K562 (cell line): ENCODE data around the gene GALNT7. TPM values are rescaled to one million over a fixed set of nuclear protein-coding genes. Genes with fewer than 3 reads are reported as not detected.

Experiments used
- BMI1 ChIP-seq: fragments of 150-350 bp; IDR thresholded peaks from 2 replicates; pipeline ENCODE4 v1.6.1; 2014; ENCODE audit warnings: low read length
- CBFA2T3 ChIP-seq: fragments of 450-650 bp; IDR thresholded peaks from 2 replicates; pipeline ENCODE4 v1.6.1; 2017
- EGR1 ChIP-seq: fragments of 450-650 bp; conservative IDR thresholded peaks from 2 replicates; pipeline ENCODE4 v1.6.1; 2017; ENCODE audit warnings: mild to moderate bottlenecking
- PHTF2 ChIP-seq: fragments of 250-450 bp; sonication (Bioruptor Pico); IDR thresholded peaks from 2 replicates; pipeline ENCODE4 v1.5.0; 2021; ENCODE audit warnings: mild to moderate bottlenecking
- PTBP1 ChIP-seq: fragments of 200-400 bp; formaldehyde crosslinking; IDR thresholded peaks from 2 replicates; pipeline ENCODE4 v1.6.1; 2017; ENCODE audit warnings: low read depth, low read length
- TEAD4 ChIP-seq, 2 experiments: sonication (generic) in 1 of 2; formaldehyde crosslinking in 1 of 2; IDR thresholded peaks; 2 replicates each; pipeline versions ENCODE4 v1.6.1 to v1.8.0; 2012 to 2022; ENCODE audit warnings: borderline replicate concordance in 1 of 2, inconsistent platforms in 1 of 2, low read length in 1 of 2, mild to moderate bottlenecking in 1 of 2, missing genetic modification reagents in 1 of 2
- ZBTB8A ChIP-seq: fragments of 450-650 bp; IDR thresholded peaks from 2 replicates; pipeline ENCODE4 v1.6.1; 2018; ENCODE audit warnings: mild to moderate bottlenecking, moderate library complexity; ENCODE audit not compliant: partially characterized antibody
- ZNF311 ChIP-seq: fragments of 250-450 bp; sonication (Bioruptor Pico); IDR thresholded peaks from 2 replicates; pipeline ENCODE4 v1.4.0; 2020; ENCODE audit warnings: mild to moderate bottlenecking, moderate library complexity
- ZNF583 ChIP-seq: fragments of 250-450 bp; sonication (Bioruptor Pico); IDR thresholded peaks from 2 replicates; pipeline ENCODE4 v1.4.0; 2020
- ZZZ3 ChIP-seq: fragments of 450-650 bp; IDR thresholded peaks from 2 replicates; pipeline ENCODE4 v1.6.1; 2016; ENCODE audit warnings: antibody characterized with exemption, mild to moderate bottlenecking, moderate library complexity
- polyA plus RNA-seq, 8 experiments: library from polyadenylated mRNA; depleted of rRNA in 4 of 8; stranded (reverse) in 5 of 8; unstranded in 3 of 8; fragments of >200 nt; fragmentation: Nextera tagmentation in 2 of 8; fragmentation: Illumina TruSeq in 1 of 8; extraction: Ambion mirVana in 2 of 8; extraction: Trizol in 1 of 8; gene quantifications; 2 replicates each; pipeline versions ENCODE4 v1.2.1 to v1.2.3, GENCODE V29; 2011 to 2014; ENCODE audit warnings: inconsistent platforms in 1 of 8, missing spikeins in 1 of 8
- total RNA-seq, 7 experiments: library from RNA; depleted of rRNA in 6 of 7; stranded (reverse); fragments of >200 nt in 6 of 7; fragmentation: Illumina TruSeq in 2 of 7; extraction: Trizol in 2 of 7; gene quantifications; 2 replicates each; pipeline versions ENCODE4 v1.2.1 to v1.2.3, GENCODE V29; 2011 to 2021; ENCODE audit warnings: low replicate concordance in 1 of 7
- TF ChIP-seq, protein P1 (sequence below), 2 experiments: IDR thresholded peaks in 1 of 2; conservative IDR thresholded peaks in 1 of 2; 2 replicates each; pipeline ENCODE4 v1.6.1; 2016; ENCODE audit warnings: low read depth in 2 of 2, mild to moderate bottlenecking in 1 of 2, missing compliant biosample characterization in 1 of 2, missing genetic modification characterization in 1 of 2, moderate library complexity in 1 of 2
- TF ChIP-seq, protein P2 (sequence below): sonication (generic); formaldehyde crosslinking; IDR thresholded peaks from 2 replicates; pipeline ENCODE4 v1.8.1; 2023; ENCODE audit warnings: mild to moderate bottlenecking, missing genetic modification reagents
- TF ChIP-seq, protein P3 (sequence below): fragments of 250-450 bp; sonication (Bioruptor Pico); IDR thresholded peaks from 2 replicates; pipeline ENCODE4 v1.8.0; 2022; ENCODE audit warnings: inconsistent platforms
- TF ChIP-seq, protein P4 (sequence below): fragments of 450-650 bp; IDR thresholded peaks from 2 replicates; pipeline ENCODE4 v1.6.1; 2018; ENCODE audit warnings: mild to moderate bottlenecking, low read depth; ENCODE audit not compliant: partially characterized antibody
- TF ChIP-seq, protein P5 (sequence below): sonication (generic); formaldehyde crosslinking; IDR thresholded peaks from 2 replicates; pipeline ENCODE4 v1.8.1; 2022; ENCODE audit warnings: missing genetic modification reagents
- TF ChIP-seq, protein P6 (sequence below): IDR thresholded peaks from 2 replicates; pipeline ENCODE4 v1.6.1; 2016; ENCODE audit warnings: missing genetic modification characterization, missing compliant biosample characterization

Gene GALNT7
- total and polyA plus RNA-seq, 9 of the 15 experiments (the other 6 are each of a cell fraction or from before 2014, with no cell fraction given), result 16.7 to 38.7 (median 31.1) TPM

DNA sequence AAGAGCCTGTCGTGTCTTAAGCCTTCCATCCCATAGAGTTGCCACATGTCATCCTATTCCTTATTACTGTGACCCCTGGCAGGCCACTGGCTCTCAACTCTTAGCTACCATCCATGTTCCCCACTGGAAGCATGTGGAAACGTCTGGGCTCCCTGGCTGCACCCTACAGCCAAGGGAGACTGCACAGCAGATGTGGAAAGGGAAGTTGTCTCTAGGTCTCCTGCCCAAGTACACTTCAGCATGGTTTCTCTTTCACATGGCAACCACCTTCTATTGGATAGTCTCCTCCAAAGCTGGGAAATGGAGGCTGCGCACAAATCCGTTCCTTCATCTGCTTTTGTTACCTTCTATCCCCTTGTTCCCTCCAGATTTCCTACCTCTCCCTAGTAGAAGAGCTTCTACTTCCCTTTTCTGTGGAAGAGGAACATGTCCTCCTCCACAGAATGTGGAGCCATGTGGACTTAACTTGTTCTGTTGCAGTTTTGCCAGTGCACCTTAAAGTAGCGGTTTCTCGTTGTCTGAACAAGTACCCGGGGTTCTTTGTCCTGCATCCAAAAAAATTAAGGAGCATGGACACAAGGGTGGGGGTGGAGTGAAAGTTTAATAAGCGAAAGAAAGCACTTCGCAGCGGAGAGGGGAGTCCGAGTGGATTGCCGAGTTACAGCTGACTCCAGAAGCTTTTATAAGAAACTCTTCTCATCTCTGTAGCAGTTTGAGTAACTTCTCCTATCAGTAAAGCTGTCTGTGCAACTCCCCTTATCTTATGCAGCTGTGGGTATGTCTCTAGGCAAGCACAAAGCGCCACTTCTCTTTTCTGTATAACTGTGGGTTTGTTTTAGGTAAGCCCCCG, 113.0 kb downstream of the GALNT7 start (continued):
- TF ChIP-seq, protein P1, sequence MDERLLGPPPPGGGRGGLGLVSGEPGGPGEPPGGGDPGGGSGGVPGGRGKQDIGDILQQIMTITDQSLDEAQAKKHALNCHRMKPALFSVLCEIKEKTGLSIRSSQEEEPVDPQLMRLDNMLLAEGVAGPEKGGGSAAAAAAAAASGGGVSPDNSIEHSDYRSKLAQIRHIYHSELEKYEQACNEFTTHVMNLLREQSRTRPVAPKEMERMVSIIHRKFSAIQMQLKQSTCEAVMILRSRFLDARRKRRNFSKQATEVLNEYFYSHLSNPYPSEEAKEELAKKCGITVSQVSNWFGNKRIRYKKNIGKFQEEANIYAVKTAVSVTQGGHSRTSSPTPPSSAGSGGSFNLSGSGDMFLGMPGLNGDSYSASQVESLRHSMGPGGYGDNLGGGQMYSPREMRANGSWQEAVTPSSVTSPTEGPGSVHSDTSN (CRISPR knock-in tag; IDR thresholded peaks at IDR 0.05; ENCODE audit: low read depth), result no peak
- TF ChIP-seq, protein P1 (tag; conservative IDR thresholded peaks at IDR 0.05; ENCODE audit: low read depth), result 0 out of 2 replicates have a peak, but pooled peaks have one; percentile 7
- TF ChIP-seq, protein P2, sequence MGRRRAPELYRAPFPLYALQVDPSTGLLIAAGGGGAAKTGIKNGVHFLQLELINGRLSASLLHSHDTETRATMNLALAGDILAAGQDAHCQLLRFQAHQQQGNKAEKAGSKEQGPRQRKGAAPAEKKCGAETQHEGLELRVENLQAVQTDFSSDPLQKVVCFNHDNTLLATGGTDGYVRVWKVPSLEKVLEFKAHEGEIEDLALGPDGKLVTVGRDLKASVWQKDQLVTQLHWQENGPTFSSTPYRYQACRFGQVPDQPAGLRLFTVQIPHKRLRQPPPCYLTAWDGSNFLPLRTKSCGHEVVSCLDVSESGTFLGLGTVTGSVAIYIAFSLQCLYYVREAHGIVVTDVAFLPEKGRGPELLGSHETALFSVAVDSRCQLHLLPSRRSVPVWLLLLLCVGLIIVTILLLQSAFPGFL (CRISPR knock-in tag), result no peak
- TF ChIP-seq, protein P3, sequence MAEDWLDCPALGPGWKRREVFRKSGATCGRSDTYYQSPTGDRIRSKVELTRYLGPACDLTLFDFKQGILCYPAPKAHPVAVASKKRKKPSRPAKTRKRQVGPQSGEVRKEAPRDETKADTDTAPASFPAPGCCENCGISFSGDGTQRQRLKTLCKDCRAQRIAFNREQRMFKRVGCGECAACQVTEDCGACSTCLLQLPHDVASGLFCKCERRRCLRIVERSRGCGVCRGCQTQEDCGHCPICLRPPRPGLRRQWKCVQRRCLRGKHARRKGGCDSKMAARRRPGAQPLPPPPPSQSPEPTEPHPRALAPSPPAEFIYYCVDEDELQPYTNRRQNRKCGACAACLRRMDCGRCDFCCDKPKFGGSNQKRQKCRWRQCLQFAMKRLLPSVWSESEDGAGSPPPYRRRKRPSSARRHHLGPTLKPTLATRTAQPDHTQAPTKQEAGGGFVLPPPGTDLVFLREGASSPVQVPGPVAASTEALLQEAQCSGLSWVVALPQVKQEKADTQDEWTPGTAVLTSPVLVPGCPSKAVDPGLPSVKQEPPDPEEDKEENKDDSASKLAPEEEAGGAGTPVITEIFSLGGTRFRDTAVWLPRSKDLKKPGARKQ, result no peak
- TF ChIP-seq, protein P4, sequence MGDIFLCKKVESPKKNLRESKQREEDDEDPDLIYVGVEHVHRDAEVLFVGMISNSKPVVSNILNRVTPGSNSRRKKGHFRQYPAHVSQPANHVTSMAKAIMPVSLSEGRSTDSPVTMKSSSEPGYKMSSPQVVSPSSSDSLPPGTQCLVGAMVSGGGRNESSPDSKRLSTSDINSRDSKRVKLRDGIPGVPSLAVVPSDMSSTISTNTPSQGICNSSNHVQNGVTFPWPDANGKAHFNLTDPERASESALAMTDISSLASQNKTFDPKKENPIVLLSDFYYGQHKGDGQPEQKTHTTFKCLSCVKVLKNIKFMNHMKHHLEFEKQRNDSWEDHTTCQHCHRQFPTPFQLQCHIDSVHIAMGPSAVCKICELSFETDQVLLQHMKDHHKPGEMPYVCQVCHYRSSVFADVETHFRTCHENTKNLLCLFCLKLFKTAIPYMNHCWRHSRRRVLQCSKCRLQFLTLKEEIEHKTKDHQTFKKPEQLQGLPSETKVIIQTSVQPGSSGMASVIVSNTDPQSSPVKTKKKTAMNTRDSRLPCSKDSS, result no peak
- TF ChIP-seq CBFA2T3, result peak; percentile 84
- TF ChIP-seq EGR1, result no peak
- TF ChIP-seq BMI1, result no peak
- TF ChIP-seq, protein P5, sequence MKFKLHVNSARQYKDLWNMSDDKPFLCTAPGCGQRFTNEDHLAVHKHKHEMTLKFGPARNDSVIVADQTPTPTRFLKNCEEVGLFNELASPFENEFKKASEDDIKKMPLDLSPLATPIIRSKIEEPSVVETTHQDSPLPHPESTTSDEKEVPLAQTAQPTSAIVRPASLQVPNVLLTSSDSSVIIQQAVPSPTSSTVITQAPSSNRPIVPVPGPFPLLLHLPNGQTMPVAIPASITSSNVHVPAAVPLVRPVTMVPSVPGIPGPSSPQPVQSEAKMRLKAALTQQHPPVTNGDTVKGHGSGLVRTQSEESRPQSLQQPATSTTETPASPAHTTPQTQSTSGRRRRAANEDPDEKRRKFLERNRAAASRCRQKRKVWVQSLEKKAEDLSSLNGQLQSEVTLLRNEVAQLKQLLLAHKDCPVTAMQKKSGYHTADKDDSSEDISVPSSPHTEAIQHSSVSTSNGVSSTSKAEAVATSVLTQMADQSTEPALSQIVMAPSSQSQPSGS, result no peak
- TF ChIP-seq, protein P6, sequence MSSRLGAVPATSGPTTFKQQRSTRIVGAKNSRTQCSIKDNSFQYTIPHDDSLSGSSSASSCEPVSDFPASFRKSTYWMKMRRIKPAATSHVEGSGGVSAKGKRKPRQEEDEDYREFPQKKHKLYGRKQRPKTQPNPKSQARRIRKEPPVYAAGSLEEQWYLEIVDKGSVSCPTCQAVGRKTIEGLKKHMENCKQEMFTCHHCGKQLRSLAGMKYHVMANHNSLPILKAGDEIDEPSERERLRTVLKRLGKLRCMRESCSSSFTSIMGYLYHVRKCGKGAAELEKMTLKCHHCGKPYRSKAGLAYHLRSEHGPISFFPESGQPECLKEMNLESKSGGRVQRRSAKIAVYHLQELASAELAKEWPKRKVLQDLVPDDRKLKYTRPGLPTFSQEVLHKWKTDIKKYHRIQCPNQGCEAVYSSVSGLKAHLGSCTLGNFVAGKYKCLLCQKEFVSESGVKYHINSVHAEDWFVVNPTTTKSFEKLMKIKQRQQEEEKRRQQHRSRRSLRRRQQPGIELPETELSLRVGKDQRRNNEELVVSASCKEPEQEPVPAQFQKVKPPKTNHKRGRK (tag), result no peak
- TF ChIP-seq ZNF583 (CRISPR knock-in tag), result no peak
- TF ChIP-seq TEAD4 (IDR thresholded peaks at IDR 0.05; ENCODE audit: low read length), result peak; percentile 86
- no peak for TF ChIP-seq TEAD4 (CRISPR knock-in tag; IDR thresholded peaks at IDR 0.05; ENCODE audit: borderline replicate concordance)
- TF ChIP-seq ZNF311, result no peak
- no peak for TF ChIP-seq PTBP1
- no peak for TF ChIP-seq PHTF2 (CRISPR knock-in tag)
- no peak for TF ChIP-seq ZZZ3
- TF ChIP-seq ZBTB8A, result no peak
